Tibial nerve (tissue), 4 donors: Measurements from ENCODE around the gene JAZF1. TPM values are rescaled to one million over a fixed set of nuclear protein-coding genes. Genes with fewer than 3 reads are reported as not detected.

Source experiments
- DNase-seq, 2 donors: peaks; one replicate each; pipeline ENCODE4 v3.0.0-alpha.2; 2019; ENCODE audit warnings: low spot score in 2 of 2
- H3K27ac ChIP-seq, 4 donors: fragments of 200-600 bp; sonication (generic) in 3 of 4; one replicate each; pipeline ENCODE4 v1.5.1; 2017 to 2019; ENCODE audit warnings: mild to moderate bottlenecking in 1 of 4
- H3K27me3 ChIP-seq, 2 donors: fragments of 200-600 bp; sonication (generic) in 1 of 2; one replicate each; pipeline versions ENCODE4 v1.5.1 to v1.6.0; 2017 to 2019
- H3K36me3 ChIP-seq, 3 donors: fragments of 200-600 bp; sonication (generic); one replicate each; pipeline ENCODE4 v1.5.1; 2018 to 2019
- H3K4me1 ChIP-seq, 4 donors: fragments of 200-600 bp; sonication (generic) in 3 of 4; one replicate each; pipeline ENCODE4 v1.5.1; 2017 to 2019
- H3K4me3 ChIP-seq, 4 donors: fragments of 200-600 bp; sonication (generic) in 3 of 4; one replicate each; pipeline ENCODE4 v1.5.1; 2017 to 2019; ENCODE audit warnings: mild to moderate bottlenecking in 1 of 4, moderate library complexity in 1 of 4
- H3K9me3 ChIP-seq, 4 donors: fragments of 200-600 bp; sonication (generic) in 3 of 4; one replicate each; pipeline ENCODE4 v1.5.1; 2017 to 2019
- CTCF ChIP-seq, 5 experiments: fragments of 200-600 bp in 3 of 5; fragments of 450-650 bp in 2 of 5; sonication (generic) in 3 of 5; IDR thresholded peaks; one replicate each; pipeline ENCODE4 v1.5.1; 2016 to 2019; ENCODE audit warnings: antibody characterized with exemption in 5 of 5, mild to moderate bottlenecking in 3 of 5, moderate library complexity in 2 of 5
- EP300 ChIP-seq, 2 donors: sonication (generic); formaldehyde crosslinking; IDR thresholded peaks; one replicate each; pipeline ENCODE4 v1.6.1; 2017; ENCODE audit warnings: antibody characterized with exemption in 2 of 2, mild to moderate bottlenecking in 1 of 2
- POLR2A ChIP-seq, 2 donors: fragments of 450-650 bp; IDR thresholded peaks; one replicate each; pipeline ENCODE4 v1.6.1; 2017; ENCODE audit warnings: antibody characterized with exemption in 2 of 2, mild to moderate bottlenecking in 2 of 2, moderate library complexity in 2 of 2
- WGBS, 2 donors: methylation state at CpG; one replicate each; pipeline ENCODE4 v1.1.5; 2018; 5-methylcytosine and 5-hydroxymethylcytosine counted together
- total RNA-seq, 4 donors: library from RNA; depleted of rRNA; stranded (reverse); fragments of >200 nt; gene quantifications; one replicate each; pipeline ENCODE4 v1.1.0, GENCODE V29; 2016

Gene JAZF1
- total RNA-seq, 4 donors from 2014 or later = 6.9 to 17.5 (median 10.7) TPM

- H3K27ac ChIP-seq = no peak overlapping the region
- TF ChIP-seq CTCF (IDR thresholded peaks at IDR 0.05) = no peak
- no peak for TF ChIP-seq POLR2A (IDR thresholded peaks at IDR 0.05)
- TF ChIP-seq EP300 (IDR thresholded peaks at IDR 0.05) = no peak
- WGBS, 2 donors = 94 to 96% methylated on average over 5 of the region's 5 CpGs
- no peak for DNase-seq
- H3K4me1 ChIP-seq = peaks cover 0 to 39% (median 3%) of the 10 kb centered on the region in 4 donors
- H3K4me3 ChIP-seq = no peak overlapping the region
- H3K9me3 ChIP-seq = no peaks in the 10 kb centered on the region
- H3K36me3 ChIP-seq = no peaks in the 10 kb centered on the region
- no peaks in the 10 kb centered on the region for H3K27me3 ChIP-seq
Measured at GRCh38 chr7:28174442-28174841, 6.2 kb downstream of the JAZF1 start.

- H3K27ac ChIP-seq = no peak overlapping the region
- no peaks in the 10 kb centered on the region for H3K27me3 ChIP-seq
- no peak for TF ChIP-seq CTCF (IDR thresholded peaks at IDR 0.05)
- no peak for TF ChIP-seq POLR2A (IDR thresholded peaks at IDR 0.05)
- TF ChIP-seq EP300 (IDR thresholded peaks at IDR 0.05) = no peak
- WGBS, 2 donors = 65% methylated on average over 1 of the region's 1 CpG
- H3K9me3 ChIP-seq = no peaks in the 10 kb centered on the region
- H3K36me3 ChIP-seq = no peaks in the 10 kb centered on the region
- H3K4me1 ChIP-seq = peaks cover 0 to 33% (median 2%) of the 10 kb centered on the region in 4 donors
- H3K4me3 ChIP-seq = no peak overlapping the region
- DNase-seq = no peak
Measured at GRCh38 chr7:28173531-28173930, 7.1 kb downstream of the JAZF1 start.

GRCh38 chr7:28172958-28173357 lies 7.6 kb downstream of the JAZF1 start:
- WGBS, 2 donors = 81 to 84% methylated on average over 3 of the region's 3 CpGs
- H3K36me3 ChIP-seq = no peaks in the 10 kb centered on the region
- H3K4me1 ChIP-seq = peaks cover 0 to 28% (median 0%) of the 10 kb centered on the region in 4 donors
- no peaks in the 10 kb centered on the region for H3K9me3 ChIP-seq
- H3K27ac ChIP-seq = no peak overlapping the region
- H3K27me3 ChIP-seq = no peaks in the 10 kb centered on the region
- no peak for DNase-seq
- no peak overlapping the region for H3K4me3 ChIP-seq
- TF ChIP-seq CTCF (IDR thresholded peaks at IDR 0.05) (no peak), POLR2A (IDR thresholded peaks at IDR 0.05) (no peak)

- Histone ChIP-seq H3K27ac (no peak overlapping the region), H3K27me3 (no peaks in the 10 kb centered on the region), H3K36me3 (no peaks in the 10 kb centered on the region), H3K9me3 (no peaks in the 10 kb centered on the region), H3K4me1 (peaks cover 0 to 19% (median 6%) of the 10 kb centered on the region in 4 donors), H3K4me3 (no peak overlapping the region)
- no peak for DNase-seq
- 93% methylated on average over 6 of the region's 6 CpGs for WGBS, 2 donors
- TF ChIP-seq CTCF (IDR thresholded peaks at IDR 0.05) = no peak
- no peak for TF ChIP-seq EP300 (IDR thresholded peaks at IDR 0.05)
- no peak for TF ChIP-seq POLR2A (IDR thresholded peaks at IDR 0.05)
Measured at GRCh38 chr7:28170701-28171100, 9.9 kb downstream of the JAZF1 start.

- Histone ChIP-seq H3K4me1 (peaks cover 0 to 18% (median 8%) of the 10 kb centered on the region in 4 donors), H3K9me3 (no peaks in the 10 kb centered on the region), H3K4me3 (no peak overlapping the region), H3K27ac (no peak overlapping the region), H3K27me3 (no peaks in the 10 kb centered on the region), H3K36me3 (no peaks in the 10 kb centered on the region)
- no peak for DNase-seq
- 59 to 70% methylated on average over 1 of the region's 1 CpG for WGBS, 2 donors
- TF ChIP-seq CTCF (IDR thresholded peaks at IDR 0.05) (no peak), EP300 (IDR thresholded peaks at IDR 0.05) (no peak), POLR2A (IDR thresholded peaks at IDR 0.05) (no peak)
Measured at GRCh38 chr7:28169230-28169629, 11.4 kb downstream of the JAZF1 start.
